SKM-1 treated with dmso at 0.1 percent for 144 hours (cell line): ENCODE measurements around the gene MATN4.

Source experiments
- DNase-seq: peaks from one replicate; lab custom pipeline; 2025; ENCODE audit not compliant: unreplicated experiment; lab: John Stamatoyannopoulos, UW

The MATN4 gene

DNA sequence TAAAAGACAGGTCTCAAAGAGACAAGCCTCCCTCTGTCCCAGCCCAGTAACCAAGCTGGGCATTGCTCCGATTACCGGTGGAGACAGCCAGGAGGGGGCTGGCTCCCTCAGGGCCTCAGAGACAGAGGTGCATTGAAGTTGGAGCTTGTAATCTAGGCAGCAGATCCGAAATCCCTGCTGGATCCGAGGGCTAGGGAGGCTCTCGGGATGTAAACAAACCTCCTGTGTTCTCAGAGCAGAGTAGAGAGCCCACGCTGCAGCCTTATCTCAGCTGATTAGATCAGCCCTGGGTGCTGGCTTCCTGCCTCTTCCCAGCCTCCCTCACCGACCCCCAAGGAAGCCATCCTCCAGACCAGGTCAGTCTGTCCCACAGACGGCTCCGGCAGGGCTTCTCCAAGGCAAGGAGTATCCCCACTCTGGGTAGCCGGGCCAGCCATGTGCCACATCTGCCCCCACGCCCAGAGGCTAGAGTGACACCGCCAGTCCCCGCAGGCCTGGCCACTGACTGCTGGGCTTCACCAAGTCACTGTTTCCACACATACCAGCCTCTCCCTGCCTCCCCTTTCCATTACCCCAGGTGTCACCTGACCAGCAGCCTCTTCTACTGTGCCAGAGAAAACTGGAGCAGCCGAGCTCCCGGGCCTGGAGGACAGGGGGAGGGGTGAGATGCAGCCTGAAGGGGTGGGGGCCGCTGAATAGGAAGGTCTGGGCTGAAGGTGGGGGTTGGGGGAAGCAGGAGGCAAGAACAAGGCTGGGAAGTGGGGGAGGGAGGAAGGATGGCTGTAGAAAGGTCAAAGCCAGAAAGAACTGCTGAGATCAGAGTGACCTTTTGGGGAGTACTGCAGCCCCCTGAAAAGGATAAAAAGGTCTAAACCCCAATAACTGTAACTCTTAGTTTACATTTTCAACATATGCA, 34.1 kb upstream of the MATN4 start:
- DNase-seq: no peak

DNA sequence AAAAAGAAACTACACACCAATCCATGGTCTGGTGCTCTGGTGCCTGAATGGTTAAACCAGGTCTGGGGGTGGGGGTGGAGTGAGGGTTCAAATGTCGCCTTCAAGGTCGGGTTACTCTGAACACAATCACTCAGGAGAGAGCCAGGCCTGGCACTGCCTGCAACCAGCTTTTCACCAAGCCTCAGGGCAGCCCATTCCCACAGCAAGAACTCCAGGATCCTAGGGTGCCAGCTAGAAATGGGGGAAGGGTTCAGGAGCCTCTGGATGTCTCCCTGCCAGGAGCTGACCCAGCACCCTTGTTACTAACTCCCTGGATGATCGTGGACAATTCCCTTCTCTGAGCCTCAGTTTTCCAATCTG, 33.5 kb upstream of the MATN4 start:
- no peak for DNase-seq

- no peak for DNase-seq
Observed at GRCh38 chr20:45340951-45341350, 32.9 kb upstream of the MATN4 start.

DNA sequence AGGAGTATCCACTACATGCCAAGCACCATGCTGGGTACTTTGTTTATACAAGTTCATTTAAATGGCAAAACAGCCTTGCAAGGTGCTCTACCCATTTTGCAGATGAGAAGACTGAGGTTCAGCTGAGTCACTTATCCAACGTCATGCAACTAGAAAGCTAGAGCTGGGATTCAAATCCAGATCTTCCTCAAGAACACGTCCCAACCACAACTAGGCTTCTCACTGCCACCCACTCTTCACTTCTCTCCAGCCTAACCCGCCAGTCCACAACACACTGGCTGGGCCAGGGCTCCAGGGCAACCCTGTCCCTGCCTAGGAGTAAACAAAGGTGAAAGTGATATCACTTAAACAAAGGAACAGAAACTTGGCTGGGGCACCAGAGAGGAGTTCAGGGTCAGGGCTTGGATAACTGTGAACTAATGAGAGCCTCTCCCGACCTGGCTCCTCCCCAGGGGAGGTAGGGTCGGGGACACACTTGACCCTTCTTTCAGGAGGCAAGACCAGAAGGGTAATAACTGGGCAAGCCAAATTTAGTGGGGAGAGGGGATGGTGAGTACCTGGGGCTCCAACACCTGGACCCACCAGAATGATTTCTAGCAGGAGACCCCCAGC, 32.2 kb upstream of the MATN4 start:
- no peak for DNase-seq

- DNase-seq: no peak
Observed at GRCh38 chr20:45339799-45340198, 31.7 kb upstream of the MATN4 start.

GRCh38 chr20:45339084-45339483, 31.0 kb upstream of the MATN4 start:
- DNase-seq: no peak

DNA sequence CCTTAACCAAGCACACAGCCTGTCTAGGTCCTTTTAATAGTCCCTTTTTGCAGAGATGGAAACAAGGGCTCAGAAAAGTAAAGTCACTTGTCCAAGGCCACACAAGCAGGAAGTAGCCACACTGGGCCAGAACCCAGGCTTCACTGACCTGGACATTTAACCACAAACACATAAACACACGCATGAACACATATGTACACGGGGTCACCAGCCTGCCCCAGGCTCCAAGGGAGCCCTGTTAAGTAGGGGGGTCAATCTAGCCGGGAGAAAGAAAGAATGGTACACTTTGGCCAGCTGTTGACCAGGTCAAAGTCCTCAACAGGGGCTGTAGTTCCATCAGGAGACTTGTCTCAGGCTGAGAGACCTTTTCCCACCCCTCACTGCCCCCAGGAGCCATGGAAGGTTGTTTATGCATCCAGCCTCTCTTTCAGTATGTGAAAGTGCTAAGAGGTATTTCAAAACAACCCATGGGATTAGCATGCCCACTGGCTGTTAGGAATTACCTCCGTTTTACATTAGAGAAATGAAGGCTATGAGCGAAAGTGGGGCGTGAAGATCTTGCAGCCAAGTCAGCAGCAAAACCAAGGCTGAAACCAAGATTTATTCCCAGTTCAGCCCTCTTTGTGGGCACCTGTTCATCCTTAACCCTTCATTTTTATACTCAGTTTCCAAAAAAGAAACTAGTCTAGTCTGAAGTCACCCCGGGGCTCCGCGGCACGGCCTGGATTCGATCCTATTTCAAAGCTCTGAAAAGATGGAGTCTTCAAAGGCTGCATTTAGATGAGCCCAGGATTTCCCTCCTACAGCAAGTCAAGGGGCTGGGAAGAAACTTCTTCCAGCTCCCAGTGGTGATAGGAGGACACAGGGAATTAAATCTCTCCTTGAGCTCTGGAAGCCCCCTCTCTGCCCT, 30.3 kb upstream of the MATN4 start:
- no peak for DNase-seq

GRCh38 chr20:45337367-45338120, 29.4 kb upstream of the MATN4 start:
- no peak for DNase-seq

DNA sequence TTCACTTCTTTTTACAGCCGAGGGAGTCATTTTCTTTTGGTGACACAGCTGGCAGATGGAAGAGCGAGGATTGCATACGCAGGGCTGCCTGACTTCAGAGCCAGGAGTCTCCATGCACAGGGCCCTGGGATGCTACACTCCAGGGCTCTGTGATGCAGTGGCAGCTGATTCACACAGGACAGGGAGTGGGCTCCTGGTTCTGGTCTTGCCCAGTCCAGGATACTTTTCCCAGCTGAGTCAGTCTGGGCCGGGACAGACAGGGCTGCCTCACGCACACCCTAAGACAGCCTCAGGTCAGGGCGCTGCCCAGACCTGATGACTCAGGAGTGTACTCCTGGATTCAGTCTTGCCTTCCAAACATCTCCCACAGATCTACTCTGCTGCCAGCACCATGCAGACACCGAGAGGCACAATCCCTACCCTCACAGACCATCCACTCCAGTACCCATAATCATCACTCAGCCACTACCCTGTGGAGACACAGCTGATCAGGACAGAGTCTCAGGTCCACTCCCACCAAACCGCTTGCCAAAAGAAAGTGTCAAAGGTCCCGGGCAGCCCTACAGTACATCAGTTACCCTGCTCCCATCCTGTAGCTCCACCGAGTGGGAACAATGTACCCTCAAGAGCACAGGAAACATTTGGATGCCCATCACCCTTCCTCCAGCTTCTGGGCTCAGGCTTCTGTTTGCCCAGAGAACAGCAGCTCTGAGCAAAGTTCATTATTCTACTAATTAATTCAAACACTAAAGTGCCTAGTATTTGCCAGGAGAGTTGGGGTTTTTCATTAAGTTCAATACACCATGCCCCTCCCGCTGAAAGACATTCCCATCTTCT, 28.6 kb upstream of the MATN4 start:
- no peak for DNase-seq

DNA sequence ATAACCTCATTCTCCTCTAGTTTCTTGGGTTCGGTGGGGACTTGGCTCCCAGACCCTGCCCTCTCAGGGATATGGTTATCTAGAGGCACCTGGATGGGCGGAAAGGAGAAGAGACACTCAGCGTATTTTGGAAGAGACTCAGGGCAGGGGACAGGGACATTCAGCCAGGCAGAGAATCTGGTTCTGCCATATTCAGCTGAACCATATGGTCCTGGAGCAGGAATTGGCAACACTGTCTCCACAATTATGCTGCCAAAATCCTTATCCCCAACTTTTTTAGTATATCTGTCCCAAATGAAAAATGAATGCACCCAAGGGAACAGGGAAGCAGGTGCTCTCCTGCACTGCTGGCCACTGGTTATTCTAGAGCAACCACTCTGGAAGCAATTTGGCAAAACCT, 22.4 kb upstream of the MATN4 start:
- DNase-seq: no peak

DNA sequence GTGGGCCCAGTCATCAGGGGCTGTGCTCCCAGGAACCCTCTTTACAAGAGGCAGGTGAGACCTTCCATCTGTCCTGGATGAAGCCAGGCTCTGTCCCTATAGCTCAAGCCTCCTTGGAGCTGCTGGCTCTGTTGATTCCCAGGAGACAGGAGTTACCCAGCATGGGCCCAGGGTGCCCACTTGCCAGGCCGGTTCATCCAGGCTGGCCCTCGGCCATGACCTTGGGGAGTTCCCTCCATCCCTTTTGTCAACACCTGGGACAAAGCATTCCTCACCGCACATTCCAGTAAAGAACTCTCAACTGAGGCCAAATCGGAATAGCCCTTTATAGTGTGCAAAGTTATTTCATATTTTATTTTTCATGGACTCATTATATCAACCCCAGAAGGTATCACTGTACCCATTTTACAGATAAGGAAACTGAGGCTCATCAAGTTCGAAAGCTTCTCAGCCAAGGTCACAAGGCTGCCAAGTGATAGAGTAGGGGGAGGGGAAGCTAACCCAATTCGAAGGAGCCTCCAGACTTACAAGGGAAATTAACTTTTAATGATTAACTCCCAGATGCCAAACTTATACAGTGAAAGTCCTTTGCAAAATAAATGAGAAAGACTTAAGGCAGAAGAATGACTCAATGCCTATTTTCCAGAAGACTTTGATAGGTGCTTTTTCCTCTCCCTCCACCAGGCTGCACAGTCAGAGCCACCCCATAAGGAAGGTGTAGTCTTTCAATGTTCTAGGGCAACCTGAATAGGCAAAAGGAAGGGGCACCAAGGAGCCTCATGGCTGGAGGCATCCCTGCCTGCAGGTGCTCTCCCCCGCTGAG, 21.6 kb upstream of the MATN4 start:
- DNase-seq: no peak

DNA sequence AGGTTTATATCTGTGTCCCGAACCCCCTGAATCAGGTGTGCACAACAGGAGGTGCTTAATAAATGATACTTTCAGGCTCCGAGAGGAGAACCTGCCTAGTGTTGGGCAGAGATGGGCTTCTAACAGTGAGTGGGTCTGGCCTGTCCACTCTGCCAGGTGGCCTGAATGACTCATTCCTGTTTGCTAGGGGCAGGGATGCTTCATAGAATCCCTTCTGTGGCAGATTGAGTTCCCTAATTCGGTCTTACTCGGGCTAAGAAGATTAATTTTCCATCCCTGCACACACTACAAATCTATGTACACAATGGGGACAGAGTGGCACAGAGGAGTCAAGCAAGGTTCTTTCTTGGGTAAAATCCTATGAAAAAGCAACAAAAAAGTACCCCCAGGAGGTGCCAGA, 20.4 kb upstream of the MATN4 start:
- DNase-seq: no peak

DNA sequence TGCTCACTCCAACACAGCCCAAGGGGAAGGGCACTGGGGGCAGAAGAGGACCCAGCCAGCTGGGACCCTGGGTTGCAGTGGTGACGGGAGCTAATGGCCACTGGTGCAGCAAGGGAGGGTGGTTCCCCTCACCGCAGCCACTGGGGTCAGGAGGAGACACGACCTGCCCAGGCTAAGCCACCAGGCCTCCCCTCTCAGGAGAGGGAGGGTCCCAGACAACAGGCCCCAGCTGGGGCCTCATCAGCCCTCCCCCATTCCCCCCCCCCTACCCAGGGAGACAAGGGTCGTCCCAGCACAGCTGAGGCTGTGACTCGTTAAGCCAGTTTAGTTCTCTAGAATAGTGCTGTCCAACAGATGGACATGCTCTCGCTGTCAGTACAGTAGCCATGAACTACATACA, 17.3 kb upstream of the MATN4 start:
- DNase-seq: no peak

DNA sequence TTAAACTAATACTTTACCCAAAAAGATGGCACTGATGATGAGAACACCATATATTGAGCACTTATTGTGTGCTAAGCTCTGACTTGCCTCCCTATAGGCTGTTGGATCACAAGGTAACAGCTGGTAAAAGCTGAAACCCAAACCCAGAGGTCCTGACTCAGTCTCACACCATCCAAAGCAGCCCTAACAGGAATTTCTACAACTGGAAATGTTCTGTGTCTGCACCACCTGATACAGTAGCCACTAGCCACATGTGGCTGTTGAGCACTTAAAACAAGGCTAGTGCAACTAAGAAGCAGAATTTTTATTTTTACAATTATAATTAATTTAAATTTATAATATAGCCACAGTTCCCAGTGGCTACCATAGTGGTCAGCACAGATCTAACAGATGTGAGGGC, 15.6 kb upstream of the MATN4 start:
- no peak for DNase-seq

- no peak for DNase-seq
Observed at GRCh38 chr20:45322952-45323383, 14.9 kb upstream of the MATN4 start.

DNA sequence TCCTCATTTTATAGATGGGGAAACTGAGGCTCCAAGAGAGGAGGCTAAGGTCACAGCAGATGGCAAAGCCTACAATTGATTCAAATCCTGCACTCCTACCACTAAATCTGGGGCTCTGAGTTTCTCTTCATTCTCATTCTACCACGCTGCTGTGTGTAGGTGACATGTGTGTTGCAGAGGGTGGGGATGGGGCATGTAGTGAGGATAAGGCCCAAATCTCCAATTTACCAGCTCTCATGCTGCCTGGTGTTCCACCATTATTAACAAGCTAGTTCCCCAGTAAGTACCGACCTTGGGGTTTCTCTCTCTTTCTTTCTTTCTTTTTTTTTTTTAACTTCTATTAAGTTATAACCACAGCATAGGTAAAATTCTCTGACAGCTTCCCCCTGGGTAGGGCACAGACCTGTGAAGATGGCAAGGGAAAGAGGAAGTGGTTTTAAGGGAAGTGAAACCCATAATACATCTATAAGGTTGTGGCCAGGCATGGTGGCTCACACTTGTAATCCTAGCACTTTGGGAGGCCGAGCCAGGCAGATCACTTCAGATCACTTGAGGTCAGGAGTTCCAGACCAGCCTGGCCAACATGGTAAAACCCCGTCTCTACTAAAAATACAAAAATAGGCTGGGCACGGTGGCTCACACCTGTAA, 13.0 kb upstream of the MATN4 start:
- DNase-seq: peak; percentile 77

DNA sequence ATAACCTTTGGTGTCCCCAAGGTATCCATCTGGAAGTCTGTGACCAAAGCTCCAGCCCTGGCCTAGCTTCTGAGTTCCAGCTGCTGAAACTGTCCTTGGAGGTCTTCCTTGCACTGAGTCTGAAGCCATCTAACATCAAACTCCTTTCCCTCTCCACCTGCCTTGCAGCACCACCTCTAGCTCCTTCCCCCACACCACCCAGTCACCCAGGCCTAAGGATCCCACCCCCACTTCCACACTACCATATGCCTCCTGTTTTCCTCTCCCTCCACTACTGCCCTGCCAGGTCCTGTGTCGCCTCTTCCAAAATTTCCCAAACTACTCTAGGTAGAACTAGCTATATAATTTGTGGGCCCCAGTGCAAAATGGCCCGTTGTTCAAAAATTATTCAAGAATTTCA, 10.8 kb upstream of the MATN4 start:
- DNase-seq: no peak

DNA sequence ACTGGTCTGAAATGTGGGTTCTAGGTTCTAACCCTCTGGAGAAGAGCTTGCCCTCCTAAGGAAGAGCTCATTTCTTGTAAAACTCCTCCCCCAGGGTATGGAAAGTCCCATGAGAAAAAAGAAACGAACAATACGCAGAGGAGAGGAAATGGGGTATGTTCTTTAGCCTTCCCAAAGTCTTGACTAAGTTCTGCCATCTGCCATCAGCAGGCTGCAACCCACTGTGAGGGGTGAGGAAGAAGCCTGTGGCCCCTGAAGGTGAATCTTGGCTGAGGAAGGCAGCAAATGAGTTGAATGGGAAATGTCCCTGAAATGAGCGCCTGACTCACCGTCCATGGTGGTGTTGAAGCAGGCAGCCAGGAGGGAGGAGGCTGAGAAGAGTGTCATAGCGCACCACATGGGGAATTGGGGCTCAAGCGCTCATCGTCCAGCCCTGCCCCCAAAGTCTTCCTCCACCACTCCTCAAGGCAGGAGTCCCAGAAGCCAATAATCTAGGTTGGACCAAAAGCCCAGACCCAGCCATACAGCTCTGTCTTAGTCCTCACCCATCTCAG, 10.4 kb upstream of the MATN4 start:
- DNase-seq: no peak
